ES-I3 (cell line): ENCODE results near the gene GLT8D1.
A peak's percentile ranks its signal among the peaks of the same experiment; 100 is the strongest.

Experiments
- H3K36me3 ChIP-seq: 2 replicates; pipeline ENCODE4 v1.6.1; 2013; ENCODE audit warnings: mild to moderate bottlenecking, low read length, control low read depth, moderate library complexity; ENCODE audit not compliant: insufficient read depth
- H3K4me1 ChIP-seq: 2 replicates; pipeline ENCODE4 v1.6.1; 2013; ENCODE audit warnings: mild to moderate bottlenecking, control low read depth, low read length; ENCODE audit not compliant: insufficient read depth
- H3K9ac ChIP-seq: 2 replicates; pipeline ENCODE4 v1.6.1; 2013; ENCODE audit warnings: low read depth, mild to moderate bottlenecking, low read length, moderate library complexity
- H3K9me3 ChIP-seq: 2 replicates; pipeline ENCODE4 v1.6.1; 2013; ENCODE audit warnings: mild to moderate bottlenecking, low read length, moderate library complexity; ENCODE audit not compliant: control insufficient read depth, insufficient read depth

GLT8D1 gene

GRCh38 chr3:52722491-52722890 is 16.9 kb upstream of the GLT8D1 start:
- Histone ChIP-seq H3K4me1 (no peaks in the 10 kb centered on the region), H3K9me3 (no peaks in the 10 kb centered on the region), H3K9ac (no peak overlapping the region), H3K36me3 (no peaks in the 10 kb centered on the region)

GRCh38 chr3:52721730-52722008 is 16.1 kb upstream of the GLT8D1 start:
- H3K9me3 ChIP-seq = no peaks in the 10 kb centered on the region
- H3K9ac ChIP-seq = no peak overlapping the region
- no peaks in the 10 kb centered on the region for H3K4me1 ChIP-seq
- no peaks in the 10 kb centered on the region for H3K36me3 ChIP-seq

GRCh38 chr3:52721002-52721729 is 15.6 kb upstream of the GLT8D1 start:
- H3K9me3 ChIP-seq = no peaks in the 10 kb centered on the region
- no peak overlapping the region for H3K9ac ChIP-seq
- no peaks in the 10 kb centered on the region for H3K4me1 ChIP-seq
- H3K36me3 ChIP-seq = no peaks in the 10 kb centered on the region

- H3K9ac ChIP-seq = no peak overlapping the region
- no peaks in the 10 kb centered on the region for H3K4me1 ChIP-seq
- no peaks in the 10 kb centered on the region for H3K36me3 ChIP-seq
- H3K9me3 ChIP-seq = no peaks in the 10 kb centered on the region
Measured at GRCh38 chr3:52719618-52720017, 14.0 kb upstream of the GLT8D1 start.

- no peaks in the 10 kb centered on the region for H3K36me3 ChIP-seq
- no peaks in the 10 kb centered on the region for H3K9me3 ChIP-seq
- no peak overlapping the region for H3K9ac ChIP-seq
- H3K4me1 ChIP-seq = no peaks in the 10 kb centered on the region
Measured at GRCh38 chr3:52715714-52716305, 10.2 kb upstream of the GLT8D1 start.

- Histone ChIP-seq H3K4me1 (no peaks in the 10 kb centered on the region), H3K9me3 (no peaks in the 10 kb centered on the region), H3K36me3 (no peaks in the 10 kb centered on the region), H3K9ac (peak overlapping the region; percentile 61; the same call in 1 of the 2 replicates)
Measured at GRCh38 chr3:52714335-52715302, 9.0 kb upstream of the GLT8D1 start.

GRCh38 chr3:52712291-52713212 is 7.0 kb upstream of the GLT8D1 start:
- Histone ChIP-seq H3K9me3 (no peaks in the 10 kb centered on the region), H3K36me3 (no peaks in the 10 kb centered on the region), H3K9ac (no peak overlapping the region), H3K4me1 (0 out of 2 replicates have a peak, but pooled peaks cover under 1% of the 10 kb centered on the region)

- Histone ChIP-seq H3K4me1 (peaks cover 3% of the 10 kb centered on the region; the same call in 1 of the 2 replicates), H3K9me3 (no peaks in the 10 kb centered on the region), H3K36me3 (no peaks in the 10 kb centered on the region), H3K9ac (no peak overlapping the region)
Measured at GRCh38 chr3:52710512-52710911, 4.9 kb upstream of the GLT8D1 start.

- H3K9me3 ChIP-seq = no peaks in the 10 kb centered on the region
- no peaks in the 10 kb centered on the region for H3K36me3 ChIP-seq
Measured at GRCh38 chr3:52707585-52707984, 2.0 kb upstream of the GLT8D1 start.

GRCh38 chr3:52705438-52705687 is 228 bp downstream of the GLT8D1 start:
- Histone ChIP-seq H3K9ac (peak overlapping the region; percentile 95), H3K9me3 (no peaks in the 10 kb centered on the region), H3K4me1 (peaks cover 3% of the 10 kb centered on the region), H3K36me3 (no peaks in the 10 kb centered on the region)

More at GRCh38 chr3:52707585-52707984, 2.0 kb upstream of the GLT8D1 start:
- Histone ChIP-seq H3K4me1 (peaks cover 3% of the 10 kb centered on the region), H3K9ac (no peak overlapping the region)

GRCh38 chr3:52704611-52705437 is 767 bp downstream of the GLT8D1 start:
- Histone ChIP-seq H3K36me3 (no peaks in the 10 kb centered on the region), H3K9me3 (no peaks in the 10 kb centered on the region), H3K9ac (peak overlapping the region; percentile 95), H3K4me1 (peaks cover 3% of the 10 kb centered on the region)

- Histone ChIP-seq H3K9me3 (no peaks in the 10 kb centered on the region), H3K9ac (no peak overlapping the region), H3K36me3 (no peaks in the 10 kb centered on the region), H3K4me1 (peaks cover 3% of the 10 kb centered on the region)
Measured at GRCh38 chr3:52703341-52703740, 2.2 kb downstream of the GLT8D1 start.

GRCh38 chr3:52697632-52697965 is 8.0 kb downstream of the GLT8D1 start:
- Histone ChIP-seq H3K4me1 (no peaks in the 10 kb centered on the region), H3K36me3 (peaks cover 21% of the 10 kb centered on the region), H3K9me3 (no peaks in the 10 kb centered on the region), H3K9ac (no peak overlapping the region)
